Smooth muscle cell of the coronary artery (primary cell): Measurements from ENCODE around the gene ZBTB7C. TPM values are rescaled to one million over a fixed set of nuclear protein-coding genes. Genes with fewer than 3 reads are reported as not detected.

Experiments used
- total RNA-seq: library from RNA; depleted of rRNA; stranded (reverse); fragments of >200 nt; gene quantifications from 2 replicates; pipeline ENCODE4 v1.2.3, GENCODE V29; 2014; ENCODE audit warnings: low replicate concordance

The ZBTB7C gene
- total RNA-seq: 4.7 TPM in 1 of 2 replicates, not detected in the other

GRCh38 chr18:48408727-48409590 lies at the start of gene ZBTB7C:
Gene ZBTB7C, minus strand, starts transcription at chr18:48409383.

Other genes starting within 250 kb of the ZBTB7C start
- gene CTIF, start 129.6 kb upstream of the ZBTB7C start, total RNA-seq: 20.6 and 36.8 TPM in 2 replicates